H9 (cell line): ENCODE results near the gene MAN1B1. TPM values are rescaled to one million over a fixed set of nuclear protein-coding genes. Genes with fewer than 3 reads are reported as not detected.
A peak's percentile ranks its signal among the peaks of the same experiment; 100 is the strongest.

Experiments used
- DNase-seq: peaks from one replicate; pipeline ENCODE4 v3.0.0-alpha.2; 2017
- H2AFZ ChIP-seq: one replicate; pipeline ENCODE4 v1.6.1; 2013; ENCODE audit warnings: mild to moderate bottlenecking, low read length, control low read depth, moderate library complexity
- H2AK5ac ChIP-seq: 2 replicates; pipeline ENCODE4 v1.6.1; 2013; ENCODE audit warnings: low read length, control low read depth, mixed read lengths; ENCODE audit not compliant: insufficient read length
- H2BK120ac ChIP-seq: one replicate; pipeline ENCODE4 v1.6.1; 2013; ENCODE audit warnings: low read depth, mild to moderate bottlenecking, low read length, control low read depth, inconsistent platforms; ENCODE audit not compliant: poor library complexity, severe bottlenecking
- H2BK12ac ChIP-seq: 2 replicates; pipeline ENCODE4 v1.6.1; 2013; ENCODE audit warnings: low read length, control low read depth, mixed read lengths, low read depth; ENCODE audit not compliant: insufficient read length
- H2BK15ac ChIP-seq: 2 replicates; pipeline ENCODE4 v1.6.1; 2013; ENCODE audit warnings: low read depth, low read length, control low read depth
- H2BK20ac ChIP-seq: one replicate; pipeline ENCODE4 v1.6.1; 2013; ENCODE audit warnings: low read depth, mild to moderate bottlenecking, low read length, control low read depth, inconsistent platforms; ENCODE audit not compliant: poor library complexity, severe bottlenecking
- H2BK5ac ChIP-seq: 2 replicates; pipeline ENCODE4 v1.6.1; 2013; ENCODE audit warnings: low read length, control low read depth, mixed read lengths; ENCODE audit not compliant: insufficient read length
- H3K14ac ChIP-seq: 2 replicates; pipeline ENCODE4 v1.6.1; 2013; ENCODE audit warnings: low read length, control low read depth; ENCODE audit not compliant: insufficient read depth
- H3K18ac ChIP-seq: 2 replicates; pipeline ENCODE4 v1.6.1; 2013; ENCODE audit warnings: low read depth, mild to moderate bottlenecking, mixed read lengths, low read length, control low read depth; ENCODE audit not compliant: insufficient read length
- H3K23ac ChIP-seq: 2 replicates; pipeline ENCODE4 v1.6.1; 2013; ENCODE audit warnings: low read length, control low read depth, mixed read lengths, low read depth; ENCODE audit not compliant: insufficient read length
- H3K23me2 ChIP-seq: 2 replicates; pipeline ENCODE4 v1.6.1; 2013; ENCODE audit warnings: low read depth, mild to moderate bottlenecking, mixed read lengths, low read length, control low read depth; ENCODE audit not compliant: insufficient read length, poor library complexity, severe bottlenecking
- H3K27ac ChIP-seq: 2 replicates; pipeline ENCODE4 v1.5.1; 2013; ENCODE audit warnings: low read length, control low read depth, mixed read lengths, low read depth; ENCODE audit not compliant: insufficient read length
- H3K27me3 ChIP-seq: 2 replicates; pipeline ENCODE4 v1.6.1; 2013; ENCODE audit warnings: low read length, control low read depth, inconsistent platforms; ENCODE audit not compliant: insufficient read depth
- H3K4ac ChIP-seq: 2 replicates; pipeline ENCODE4 v1.6.1; 2013; ENCODE audit warnings: low read depth, mild to moderate bottlenecking, control low read depth, inconsistent platforms, low read length, moderate library complexity
- H3K4me1 ChIP-seq: 2 replicates; pipeline ENCODE4 v1.6.1; 2013; ENCODE audit warnings: low read length, control low read depth, inconsistent platforms; ENCODE audit not compliant: insufficient read depth
- H3K4me2 ChIP-seq: 2 replicates; pipeline ENCODE4 v1.6.1; 2013; ENCODE audit warnings: low read length, control low read depth, mixed read lengths; ENCODE audit not compliant: insufficient read length, insufficient read depth
- H3K56ac ChIP-seq: 2 replicates; pipeline ENCODE4 v1.6.1; 2013; ENCODE audit warnings: low read depth, mild to moderate bottlenecking, mixed read lengths, low read length, control low read depth; ENCODE audit not compliant: insufficient read length
- H3K79me1 ChIP-seq: 2 replicates; pipeline ENCODE4 v1.6.1; 2013; ENCODE audit warnings: low read depth, mild to moderate bottlenecking, moderate library complexity, low read length, control low read depth, inconsistent platforms; ENCODE audit not compliant: insufficient read depth, poor library complexity, severe bottlenecking
- H3K79me2 ChIP-seq: 2 replicates; pipeline ENCODE4 v1.6.1; 2013; ENCODE audit warnings: low read length, control low read depth, inconsistent platforms; ENCODE audit not compliant: insufficient read depth
- H3K9ac ChIP-seq: 2 replicates; pipeline ENCODE4 v1.6.1; 2013; ENCODE audit warnings: low read length, control low read depth, mixed read lengths; ENCODE audit not compliant: insufficient read length; ENCODE audit errors: extremely low read depth
- H3K9me3 ChIP-seq: one replicate; pipeline ENCODE4 v1.6.1; 2013; ENCODE audit warnings: low read depth, low read length, inconsistent platforms; ENCODE audit not compliant: control insufficient read depth
- H3T11ph ChIP-seq: one replicate; pipeline ENCODE4 v1.6.1; 2013; ENCODE audit warnings: mild to moderate bottlenecking, low read length, control low read depth, inconsistent platforms
- H4K20me1 ChIP-seq: one replicate; pipeline ENCODE4 v1.6.1; 2013; ENCODE audit not compliant: control insufficient read depth, insufficient read length, insufficient read depth
- H4K5ac ChIP-seq: 2 replicates; pipeline ENCODE4 v1.6.1; 2013; ENCODE audit warnings: low read depth, mild to moderate bottlenecking, mixed read lengths, low read length, control low read depth; ENCODE audit not compliant: insufficient read length
- H4K8ac ChIP-seq: replicated peaks from 2 replicates; pipeline ENCODE4 v1.6.1; 2013; ENCODE audit warnings: low read length, control low read depth, mixed read lengths, low read depth; ENCODE audit not compliant: insufficient read length
- H4K91ac ChIP-seq: 2 replicates; pipeline ENCODE4 v1.6.1; 2013; ENCODE audit warnings: low read depth, mild to moderate bottlenecking, moderate library complexity, mixed read lengths, low read length, control low read depth; ENCODE audit not compliant: insufficient read length
- H3K27ac Mint-ChIP-seq, 3 experiments: 2 replicates in 2 of 3; 3 replicates in 1 of 3; pipeline ENCODE4 v1.8.0; 2020 to 2021; ENCODE audit warnings: mixed read lengths in 3 of 3, mild to moderate bottlenecking in 1 of 3, moderate library complexity in 1 of 3
- H3K27me3 Mint-ChIP-seq: 2 replicates; pipeline ENCODE4 v1.8.0; 2021; ENCODE audit warnings: low read depth, mild to moderate bottlenecking, moderate library complexity, mixed read lengths
- H3K36me3 Mint-ChIP-seq, 3 experiments: 2 replicates in 2 of 3; 3 replicates in 1 of 3; pipeline ENCODE4 v1.8.0; 2020 to 2021; ENCODE audit warnings: low read depth in 3 of 3, mixed read lengths in 3 of 3; ENCODE audit not compliant: insufficient read depth in 1 of 3
- H3K4me1 Mint-ChIP-seq, 2 experiments: 2 replicates each; pipeline ENCODE4 v1.8.0; 2020; ENCODE audit warnings: mixed read lengths in 2 of 2
- H3K4me3 Mint-ChIP-seq, 2 experiments: 2 replicates in 1 of 2; 3 replicates in 1 of 2; pipeline ENCODE4 v1.8.0; 2020 to 2021; ENCODE audit warnings: mild to moderate bottlenecking in 2 of 2, mixed read lengths in 2 of 2, moderate library complexity in 1 of 2
- H3K9me3 Mint-ChIP-seq, 2 experiments: 2 replicates in 1 of 2; 3 replicates in 1 of 2; pipeline ENCODE4 v1.8.0; 2020; ENCODE audit warnings: mild to moderate bottlenecking in 2 of 2, mixed read lengths in 2 of 2, moderate library complexity in 1 of 2
- WGBS: extraction: QIAGEN DNeasy Blood & Tissue Kit; methylation state at CpG from one replicate; pipeline ENCODE4 v1.1.7; 2013; ENCODE audit warnings: missing lambda C conversion rate, low lambda C conversion rate, mixed read lengths; ENCODE audit not compliant: insufficient read length; ENCODE audit errors: extremely low coverage; 5-methylcytosine and 5-hydroxymethylcytosine counted together
- total RNA-seq: library from RNA; stranded (reverse); gene quantifications from 2 replicates; pipeline ENCODE4 v1.2.1, GENCODE V29; 2021
- TF ChIP-seq, protein P1 (sequence below): fragments of 200-600 bp; sonication (generic); conservative IDR thresholded peaks from 3 replicates; pipeline ENCODE4 v1.8.0; 2021; ENCODE audit warnings: antibody characterized with exemption, mild to moderate bottlenecking

The MAN1B1 gene
- total RNA-seq, 1 experiment from 2014 or later = 34.9 TPM

DNA sequence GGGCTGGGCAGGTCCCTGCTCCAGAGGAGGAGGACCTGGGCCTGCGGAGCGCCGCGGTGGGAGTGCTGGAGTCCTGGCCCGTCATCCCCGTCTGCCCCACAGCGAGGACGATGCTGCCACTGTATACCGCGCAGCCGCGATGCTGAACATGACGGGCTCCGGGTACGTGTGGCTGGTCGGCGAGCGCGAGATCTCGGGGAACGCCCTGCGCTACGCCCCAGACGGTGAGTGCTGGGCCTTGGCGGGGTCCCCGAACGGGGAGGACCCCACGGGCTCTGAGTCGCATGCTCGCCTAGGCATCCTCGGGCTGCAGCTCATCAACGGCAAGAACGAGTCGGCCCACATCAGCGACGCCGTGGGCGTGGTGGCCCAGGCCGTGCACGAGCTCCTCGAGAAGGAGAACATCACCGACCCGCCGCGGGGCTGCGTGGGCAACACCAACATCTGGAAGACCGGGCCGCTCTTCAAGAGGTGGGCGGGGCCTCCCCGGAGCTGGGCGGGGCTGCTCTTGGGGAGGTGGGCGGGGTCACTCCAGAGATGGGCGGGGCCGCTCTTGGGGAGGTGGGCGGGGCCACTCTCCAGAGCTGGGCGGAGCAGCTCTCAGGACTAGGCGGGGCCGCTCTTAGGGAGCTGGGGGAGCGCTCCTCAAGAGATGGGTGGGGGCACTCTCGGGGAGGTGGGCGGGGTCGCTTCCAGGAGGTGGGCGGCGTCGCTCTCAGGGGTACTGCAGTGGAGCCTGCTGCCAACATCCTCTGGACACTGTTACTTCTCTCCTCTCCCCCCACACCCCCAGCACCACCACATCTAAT lies 70.0 kb downstream of the MAN1B1 start:
- H3K56ac ChIP-seq = no peak overlapping the region
- DNase-seq = peak; percentile 75
- H3K9me3 ChIP-seq = no peaks in the 10 kb centered on the region
- no peak overlapping the region for H4K5ac ChIP-seq
- H2BK15ac ChIP-seq = no peak overlapping the region
- WGBS = no CpG with 5 or more reads among the region's 65 CpGs
- peaks cover 28% of the 10 kb centered on the region; the same call in 1 of the 2 replicates for H3K27me3 ChIP-seq
- H2BK5ac ChIP-seq = no peak overlapping the region
- H3K27ac ChIP-seq = no peak overlapping the region
- no peak overlapping the region for H4K8ac ChIP-seq
- H4K20me1 ChIP-seq = no peaks in the 10 kb centered on the region
- H4K91ac ChIP-seq = no peak overlapping the region
- no peaks in the 10 kb centered on the region for H3K4me1 ChIP-seq
- H3K79me2 ChIP-seq = no peaks in the 10 kb centered on the region
- H3K9ac ChIP-seq = no peak overlapping the region
- H3T11ph ChIP-seq = no peak overlapping the region
- Mint-ChIP-seq H3K9me3 (no peaks in the 10 kb centered on the region), H3K4me3 (peak overlapping the region in 1 of 2 experiments; percentile 72; a peak in 3 of 5 replicates), H3K27me3 (peaks cover 69% of the 10 kb centered on the region), H3K4me1 (peaks cover 0 to 8% of the 10 kb centered on the region in 2 experiments; a peak in 2 of 4 replicates), H3K27ac (no peak overlapping the region), H3K36me3 (no peaks in the 10 kb centered on the region)
- H2AFZ ChIP-seq = no peak overlapping the region
- H2BK20ac ChIP-seq = no peak overlapping the region
- no peak overlapping the region for H3K4ac ChIP-seq
- no peaks in the 10 kb centered on the region for H3K79me1 ChIP-seq
- no peak overlapping the region for H2BK120ac ChIP-seq
- no peak overlapping the region for H3K18ac ChIP-seq
- TF ChIP-seq, protein P1, sequence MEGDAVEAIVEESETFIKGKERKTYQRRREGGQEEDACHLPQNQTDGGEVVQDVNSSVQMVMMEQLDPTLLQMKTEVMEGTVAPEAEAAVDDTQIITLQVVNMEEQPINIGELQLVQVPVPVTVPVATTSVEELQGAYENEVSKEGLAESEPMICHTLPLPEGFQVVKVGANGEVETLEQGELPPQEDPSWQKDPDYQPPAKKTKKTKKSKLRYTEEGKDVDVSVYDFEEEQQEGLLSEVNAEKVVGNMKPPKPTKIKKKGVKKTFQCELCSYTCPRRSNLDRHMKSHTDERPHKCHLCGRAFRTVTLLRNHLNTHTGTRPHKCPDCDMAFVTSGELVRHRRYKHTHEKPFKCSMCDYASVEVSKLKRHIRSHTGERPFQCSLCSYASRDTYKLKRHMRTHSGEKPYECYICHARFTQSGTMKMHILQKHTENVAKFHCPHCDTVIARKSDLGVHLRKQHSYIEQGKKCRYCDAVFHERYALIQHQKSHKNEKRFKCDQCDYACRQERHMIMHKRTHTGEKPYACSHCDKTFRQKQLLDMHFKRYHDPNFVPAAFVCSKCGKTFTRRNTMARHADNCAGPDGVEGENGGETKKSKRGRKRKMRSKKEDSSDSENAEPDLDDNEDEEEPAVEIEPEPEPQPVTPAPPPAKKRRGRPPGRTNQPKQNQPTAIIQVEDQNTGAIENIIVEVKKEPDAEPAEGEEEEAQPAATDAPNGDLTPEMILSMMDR = no peak
- H3K23ac ChIP-seq = no peak overlapping the region
- peak overlapping the region; percentile 11; the same call in 1 of the 2 replicates for H3K14ac ChIP-seq
- H3K23me2 ChIP-seq = peaks cover 7% of the 10 kb centered on the region
- no peak overlapping the region for H2BK12ac ChIP-seq
- no peak overlapping the region for H2AK5ac ChIP-seq
- H3K4me2 ChIP-seq = peak overlapping the region; percentile 65
